GM12878 (cell line): Measurements from ENCODE around the gene SPINT2. TPM values are rescaled to one million over a fixed set of nuclear protein-coding genes. Genes with fewer than 3 reads are reported as not detected.

Experiments
- ATAC-seq: fragments of 200-7000 bp; cut with Tn5 transposase; 3 replicates; pipeline ENCODE4 v1.9.1; 2020; ENCODE audit warnings: mild to moderate bottlenecking, moderate library complexity
- BruUV-seq: library from RNA; stranded (reverse); fragments of 400-500 nt; replicated peaks from 2 replicates; lab custom pipeline; 2021; lab: Mats Ljungman, UMichigan
- CTCF ChIA-PET: fragments of 300-600 bp; sonication (Branson Sonifier 250); formaldehyde crosslinking; extraction: SDS; loops from one replicate; lab custom pipeline; 2021; ENCODE audit warnings: inconsistent platforms; lab: Yijun Ruan, JAX
- POLR2A ChIA-PET: fragments of 350-600 bp; formaldehyde crosslinking; extraction: SDS; loops from one replicate; lab custom pipeline; 2021; ENCODE audit warnings: inconsistent platforms; lab: Charles Lee
- RAD21 ChIA-PET: fragments of 300-600 bp; sonication (Branson Sonifier 250); formaldehyde crosslinking; loops from one replicate; lab custom pipeline; 2023; ENCODE audit warnings: antibody characterized with exemption; ENCODE audit not compliant: unreplicated experiment; lab: Charles Lee
- SMC1A ChIA-PET: fragments of 300-600 bp; sonication (Branson Sonifier 250); formaldehyde crosslinking; loops from one replicate; lab custom pipeline; 2023; ENCODE audit not compliant: unreplicated experiment, uncharacterized antibody; lab: Charles Lee
- DNase-seq: peaks from one replicate; pipeline ENCODE4 v3.0.0-alpha.2; 2011; ENCODE audit warnings: low read depth, low spot score
- FAIRE-seq: peaks from 3 replicates; lab custom pipeline; 2011; peaks lifted over from hg19 to GRCh38; lab: Jason Lieb, UNC
- H2AFZ ChIP-seq: 2 replicates; pipeline ENCODE4 v1.6.0; 2011; ENCODE audit warnings: low read depth, low read length, control low read depth; ENCODE audit not compliant: control insufficient read depth
- H3K27ac ChIP-seq: 2 replicates; pipeline ENCODE4 v1.5.1; 2011; ENCODE audit warnings: control low read depth; ENCODE audit not compliant: control insufficient read depth, insufficient read depth
- H3K27me3 ChIP-seq, 2 experiments: replicated peaks in 1 of 2; 2 replicates each; pipeline versions ENCODE4 v1.6.0 to v1.6.1; 2011; ENCODE audit warnings: low read length in 1 of 2; ENCODE audit not compliant: control insufficient read depth in 2 of 2, insufficient read depth in 2 of 2
- H3K36me3 ChIP-seq, 2 experiments: 2 replicates each; pipeline ENCODE4 v1.5.1; 2011; ENCODE audit warnings: low read length in 1 of 2; ENCODE audit not compliant: control insufficient read depth in 2 of 2, insufficient read depth in 2 of 2
- H3K4me1 ChIP-seq: 2 replicates; pipeline ENCODE4 v1.6.1; 2011; ENCODE audit warnings: mild to moderate bottlenecking, low read length, moderate library complexity, mixed read lengths; ENCODE audit not compliant: control insufficient read depth, insufficient read depth
- H3K4me2 ChIP-seq: 2 replicates; pipeline ENCODE4 v1.6.0; 2011; ENCODE audit warnings: control low read depth; ENCODE audit not compliant: control insufficient read depth, insufficient read depth
- H3K4me3 ChIP-seq: fragments of 200-600 bp; sonication (generic); 2 replicates; pipeline ENCODE4 v1.5.1; 2016
- H3K79me2 ChIP-seq: 2 replicates; pipeline ENCODE4 v1.6.0; 2011; ENCODE audit warnings: low read length; ENCODE audit not compliant: control insufficient read depth, insufficient read depth
- H3K9ac ChIP-seq: 2 replicates; pipeline ENCODE4 v1.8.0; 2011; ENCODE audit warnings: low read length, control low read depth, mixed read lengths; ENCODE audit not compliant: control insufficient read depth, insufficient read depth
- H3K9me3 ChIP-seq: replicated peaks from 3 replicates; pipeline ENCODE4 v1.5.1; 2011; ENCODE audit warnings: mild to moderate bottlenecking, low read length; ENCODE audit not compliant: control insufficient read depth, insufficient read depth
- H4K20me1 ChIP-seq: 2 replicates; pipeline ENCODE4 v1.6.0; 2011; ENCODE audit not compliant: control insufficient read depth, insufficient read depth
- EGR1 ChIP-seq, 2 experiments: IDR thresholded peaks; 1 replicate in 1 of 2; 2 replicates in 1 of 2; pipeline ENCODE4 v1.6.1; 2011 to 2012; ENCODE audit warnings: low read depth in 2 of 2, low read length in 2 of 2, borderline replicate concordance in 1 of 2, mild to moderate bottlenecking in 1 of 2, moderate library complexity in 1 of 2
- IKZF2 ChIP-seq, 2 experiments: fragments of 450-650 bp; IDR thresholded peaks; 2 replicates each; pipeline ENCODE4 v1.6.1; 2017; ENCODE audit warnings: mild to moderate bottlenecking in 2 of 2, moderate library complexity in 2 of 2
- LARP7 ChIP-seq: fragments of 450-650 bp; IDR thresholded peaks from 2 replicates; pipeline ENCODE4 v1.6.1; 2017; ENCODE audit warnings: mild to moderate bottlenecking
- MEF2A ChIP-seq: IDR thresholded peaks from 2 replicates; pipeline ENCODE4 v1.6.1; 2011; ENCODE audit warnings: low read depth, mild to moderate bottlenecking, low read length, moderate library complexity; ENCODE audit not compliant: insufficient read depth
- RCOR1 ChIP-seq: conservative IDR thresholded peaks from 2 replicates; pipeline ENCODE4 v1.6.1; 2012; ENCODE audit warnings: low read depth, low read length, improper control_type of control experiment
- SMC3 ChIP-seq: IDR thresholded peaks from 2 replicates; pipeline ENCODE4 v1.6.1; 2011; ENCODE audit warnings: low read length, improper control_type of control experiment, borderline replicate concordance
- TCF12 ChIP-seq: IDR thresholded peaks from 2 replicates; pipeline ENCODE4 v1.6.1; 2011; ENCODE audit warnings: low read depth, mild to moderate bottlenecking, low read length
- ZBTB11 ChIP-seq: fragments of 450-650 bp; formaldehyde crosslinking; IDR thresholded peaks from 2 replicates; pipeline ENCODE4 v1.5.0; 2022; ENCODE audit warnings: mild to moderate bottlenecking, missing genetic modification characterization
- WGBS: methylation state at CpG from one replicate; pipeline ENCODE4 v1.1.6; 2016; ENCODE audit warnings: low lambda C conversion rate; ENCODE audit not compliant: insufficient replicate concordance, insufficient coverage; ENCODE audit errors: missing lambda C conversion rate; 5-methylcytosine and 5-hydroxymethylcytosine counted together
- in situ Hi-C: fragments of 300-500 bp; cut with MboI; formaldehyde crosslinking; loops from 9 replicates; pipeline ENCODE4 v1.14.3; 2018; ENCODE audit warnings: mixed read lengths
- intact Hi-C: fragments of 100-400 bp; cut with micrococcal nuclease; formaldehyde crosslinking; loops from one replicate; pipeline ENCODE4 v1.14.2; 2022; ENCODE audit not compliant: unreplicated experiment
- polyA plus RNA-seq, 11 experiments: library from polyadenylated mRNA; depleted of rRNA in 4 of 11; unstranded in 6 of 11; stranded (reverse) in 5 of 11; fragments of >200 nt; fragmentation: Nextera tagmentation in 4 of 11; fragmentation: Illumina TruSeq in 1 of 11; extraction: Ambion mirVana in 4 of 11; extraction: Trizol in 1 of 11; gene quantifications; 1 replicate in 1 of 11; 2 replicates in 10 of 11; pipeline versions ENCODE4 v1.2.1 to v1.2.3, GENCODE V29; 2011 to 2016; ENCODE audit warnings: inconsistent platforms in 2 of 11, missing spikeins in 2 of 11, low read depth in 1 of 11
- total RNA-seq, 4 experiments: library from RNA; depleted of rRNA in 3 of 4; stranded (reverse); fragments of >200 nt in 3 of 4; fragmentation: Illumina TruSeq in 1 of 4; extraction: Trizol in 1 of 4; gene quantifications; 2 replicates each; pipeline versions ENCODE4 v1.2.1 to v1.2.3, GENCODE V29; 2013 to 2021
- TF ChIP-seq, protein P1 (sequence below): fragments of 150-350 bp; IDR thresholded peaks from 2 replicates; pipeline ENCODE4 v1.6.1; 2016; ENCODE audit warnings: low read depth, low read length
- TF ChIP-seq, protein P2 (sequence below), 3 experiments: IDR thresholded peaks in 2 of 3; conservative IDR thresholded peaks in 1 of 3; 2 replicates each; pipeline ENCODE4 v1.5.1; 2011; ENCODE audit warnings: low read depth in 3 of 3, low read length in 3 of 3, mild to moderate bottlenecking in 3 of 3, control low read depth in 2 of 3, moderate library complexity in 2 of 3, inconsistent platforms in 1 of 3, mixed read lengths in 1 of 3; ENCODE audit not compliant: control insufficient read depth in 2 of 3, insufficient read depth in 1 of 3; ENCODE audit errors: extremely low read depth in 1 of 3

SPINT2 gene
- total and polyA plus RNA-seq, 10 of the 15 experiments (the other 5 are each of a cell fraction or from before 2014, with no cell fraction given) = 0.15 to 26.5 (median 17.5) TPM

DNA sequence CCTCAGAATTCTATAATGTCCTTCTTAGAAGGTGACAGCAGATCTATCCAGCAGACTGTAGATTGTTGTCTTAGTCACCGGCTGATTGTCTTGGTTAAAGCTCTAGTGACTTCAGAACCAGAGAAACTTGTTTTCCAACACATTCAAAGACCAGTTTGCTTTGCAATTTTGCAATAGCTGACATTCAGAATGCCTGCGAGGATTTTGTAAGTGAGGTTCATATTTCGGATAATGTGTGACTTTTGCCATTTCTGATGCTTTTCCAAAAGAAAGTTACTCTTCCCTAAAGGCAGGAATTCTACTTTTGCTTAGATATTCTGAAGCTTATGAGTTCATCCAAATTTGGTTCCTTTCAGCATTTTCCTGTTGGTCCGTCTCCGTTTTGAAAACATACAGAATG, 13.2 kb downstream of the SPINT2 start (continued):
- TF ChIP-seq, protein P1, sequence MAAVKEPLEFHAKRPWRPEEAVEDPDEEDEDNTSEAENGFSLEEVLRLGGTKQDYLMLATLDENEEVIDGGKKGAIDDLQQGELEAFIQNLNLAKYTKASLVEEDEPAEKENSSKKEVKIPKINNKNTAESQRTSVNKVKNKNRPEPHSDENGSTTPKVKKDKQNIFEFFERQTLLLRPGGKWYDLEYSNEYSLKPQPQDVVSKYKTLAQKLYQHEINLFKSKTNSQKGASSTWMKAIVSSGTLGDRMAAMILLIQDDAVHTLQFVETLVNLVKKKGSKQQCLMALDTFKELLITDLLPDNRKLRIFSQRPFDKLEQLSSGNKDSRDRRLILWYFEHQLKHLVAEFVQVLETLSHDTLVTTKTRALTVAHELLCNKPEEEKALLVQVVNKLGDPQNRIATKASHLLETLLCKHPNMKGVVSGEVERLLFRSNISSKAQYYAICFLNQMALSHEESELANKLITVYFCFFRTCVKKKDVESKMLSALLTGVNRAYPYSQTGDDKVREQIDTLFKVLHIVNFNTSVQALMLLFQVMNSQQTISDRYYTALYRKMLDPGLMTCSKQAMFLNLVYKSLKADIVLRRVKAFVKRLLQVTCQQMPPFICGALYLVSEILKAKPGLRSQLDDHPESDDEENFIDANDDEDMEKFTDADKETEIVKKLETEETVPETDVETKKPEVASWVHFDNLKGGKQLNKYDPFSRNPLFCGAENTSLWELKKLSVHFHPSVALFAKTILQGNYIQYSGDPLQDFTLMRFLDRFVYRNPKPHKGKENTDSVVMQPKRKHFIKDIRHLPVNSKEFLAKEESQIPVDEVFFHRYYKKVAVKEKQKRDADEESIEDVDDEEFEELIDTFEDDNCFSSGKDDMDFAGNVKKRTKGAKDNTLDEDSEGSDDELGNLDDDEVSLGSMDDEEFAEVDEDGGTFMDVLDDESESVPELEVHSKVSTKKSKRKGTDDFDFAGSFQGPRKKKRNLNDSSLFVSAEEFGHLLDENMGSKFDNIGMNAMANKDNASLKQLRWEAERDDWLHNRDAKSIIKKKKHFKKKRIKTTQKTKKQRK = no peak
- TF ChIP-seq RCOR1 = no peak
- no peak for TF ChIP-seq LARP7
- TF ChIP-seq, all 136 proteins: peak for 0

- in situ Hi-C loops = no loop called here
- ChIA-PET RAD21 (no interaction called here), CTCF (interaction anchor here (1.0 to 1.3 kb wide), 2 partner anchors 34 to 43 kb away, joined by 3 to 4 read pairs; no protein-coding TSS in a partner anchor)
- TF ChIP-seq MEF2A (no peak), ZBTB11 (CRISPR knock-in tag) (no peak), IKZF2 (IDR thresholded peaks at IDR 0.05) (no peak), SMC3 (no peak), EGR1 (IDR thresholded peaks at IDR 0.05; ENCODE audit: borderline replicate concordance in 1 of 2, low read depth in 2 of 2, low read length in 2 of 2) (no peak), TCF12 (no peak)
- TF ChIP-seq, protein P2, sequence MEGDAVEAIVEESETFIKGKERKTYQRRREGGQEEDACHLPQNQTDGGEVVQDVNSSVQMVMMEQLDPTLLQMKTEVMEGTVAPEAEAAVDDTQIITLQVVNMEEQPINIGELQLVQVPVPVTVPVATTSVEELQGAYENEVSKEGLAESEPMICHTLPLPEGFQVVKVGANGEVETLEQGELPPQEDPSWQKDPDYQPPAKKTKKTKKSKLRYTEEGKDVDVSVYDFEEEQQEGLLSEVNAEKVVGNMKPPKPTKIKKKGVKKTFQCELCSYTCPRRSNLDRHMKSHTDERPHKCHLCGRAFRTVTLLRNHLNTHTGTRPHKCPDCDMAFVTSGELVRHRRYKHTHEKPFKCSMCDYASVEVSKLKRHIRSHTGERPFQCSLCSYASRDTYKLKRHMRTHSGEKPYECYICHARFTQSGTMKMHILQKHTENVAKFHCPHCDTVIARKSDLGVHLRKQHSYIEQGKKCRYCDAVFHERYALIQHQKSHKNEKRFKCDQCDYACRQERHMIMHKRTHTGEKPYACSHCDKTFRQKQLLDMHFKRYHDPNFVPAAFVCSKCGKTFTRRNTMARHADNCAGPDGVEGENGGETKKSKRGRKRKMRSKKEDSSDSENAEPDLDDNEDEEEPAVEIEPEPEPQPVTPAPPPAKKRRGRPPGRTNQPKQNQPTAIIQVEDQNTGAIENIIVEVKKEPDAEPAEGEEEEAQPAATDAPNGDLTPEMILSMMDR (IDR thresholded peaks at IDR 0.05 in 2 of 3, conservative IDR thresholded peaks at IDR 0.05 in 1 of 3; ENCODE audit: control insufficient read depth in 2 of 3, extremely low read depth in 1 of 3, insufficient read depth in 1 of 3, low read depth in 3 of 3, low read length in 3 of 3) = no peak
These were observed 13.8 kb downstream of the SPINT2 start for GRCh38 chr19:38277969-38278680.

More at GRCh38 chr19:38277969-38278680, 13.8 kb downstream of the SPINT2 start:
- Histone ChIP-seq H3K36me3 (no peaks in the 10 kb centered on the region), H3K4me1 (no peaks in the 10 kb centered on the region), H2AFZ (no peak overlapping the region), H3K4me2 (no peak overlapping the region), H3K4me3 (no peak overlapping the region), H4K20me1 (no peaks in the 10 kb centered on the region), H3K9ac (no peak overlapping the region), H3K27ac (no peak overlapping the region), H3K79me2 (no peaks in the 10 kb centered on the region), H3K27me3 (no peaks in the 10 kb centered on the region; a peak in 1 of 4 replicates), H3K9me3 (no peaks in the 10 kb centered on the region)
- ATAC-seq = no peak
- intact Hi-C loops = no loop called here
- no TSS peak for BruUV-seq
- no peak for DNase-seq
- no peak for FAIRE-seq
- ChIA-PET POLR2A (no interaction called here), SMC1A (no interaction called here)
- WGBS = 42% methylated on average over 9 of the region's 9 CpGs
